HepG2 (cell line): ENCODE data around the gene CAPZA1. TPM values are rescaled to one million over a fixed set of nuclear protein-coding genes. Genes with fewer than 3 reads are reported as not detected.

ENCODE experiments used
- IRF1 ChIP-seq: sonication (generic); formaldehyde crosslinking; IDR thresholded peaks from 2 replicates; pipeline ENCODE4 v1.4.0; 2020; ENCODE audit warnings: low read depth, mild to moderate bottlenecking, missing genetic modification reagents
- MXI1 ChIP-seq: IDR thresholded peaks from 3 replicates; pipeline ENCODE4 v1.6.1; 2012; ENCODE audit warnings: low read depth, low read length, inconsistent platforms, borderline replicate concordance
- NFAT5 ChIP-seq: sonication (generic); formaldehyde crosslinking; IDR thresholded peaks from 2 replicates; pipeline ENCODE4 v1.4.0; 2020; ENCODE audit warnings: missing genetic modification reagents
- RFXANK ChIP-seq: IDR thresholded peaks from 2 replicates; pipeline ENCODE4 v1.6.1; 2016
- SATB2 ChIP-seq: sonication (generic); formaldehyde crosslinking; IDR thresholded peaks from 2 replicates; pipeline ENCODE4 v1.5.0; 2020; ENCODE audit warnings: missing genetic modification reagents
- SP5 ChIP-seq: IDR thresholded peaks from 2 replicates; pipeline ENCODE4 v1.6.1; 2016; ENCODE audit warnings: low read depth, borderline replicate concordance
- TRIM24 ChIP-seq: sonication (generic); formaldehyde crosslinking; IDR thresholded peaks from 2 replicates; pipeline ENCODE4 v1.8.0; 2022; ENCODE audit warnings: mild to moderate bottlenecking, missing genetic modification reagents
- ZFP91 ChIP-seq: sonication (generic); formaldehyde crosslinking; IDR thresholded peaks from 2 replicates; pipeline ENCODE4 v1.9.0; 2022; ENCODE audit warnings: missing genetic modification reagents, mild to moderate bottlenecking, borderline replicate concordance
- ZFX ChIP-seq: sonication (generic); formaldehyde crosslinking; IDR thresholded peaks from 2 replicates; pipeline ENCODE4 v1.4.0; 2020; ENCODE audit warnings: mild to moderate bottlenecking, low read depth, missing genetic modification reagents, moderate library complexity
- ZNF407 ChIP-seq: sonication (generic); formaldehyde crosslinking; IDR thresholded peaks from one replicate; pipeline ENCODE4 v1.5.1; 2020; ENCODE audit warnings: mild to moderate bottlenecking, missing genetic modification reagents; ENCODE audit errors: not compliant biosample characterization
- ZNF569 ChIP-seq: sonication (generic); formaldehyde crosslinking; IDR thresholded peaks from 2 replicates; pipeline ENCODE4 v1.5.0; 2020; ENCODE audit warnings: mild to moderate bottlenecking, missing genetic modification reagents, moderate library complexity, borderline replicate concordance
- ZNF607 ChIP-seq: sonication (generic); formaldehyde crosslinking; IDR thresholded peaks from 2 replicates; pipeline ENCODE4 v1.5.1; 2020; ENCODE audit warnings: missing genetic modification reagents, mild to moderate bottlenecking, borderline replicate concordance
- polyA plus RNA-seq, 8 experiments: library from polyadenylated mRNA; depleted of rRNA in 3 of 8; stranded (reverse) in 7 of 8; unstranded in 1 of 8; fragments of >200 nt; fragmentation: Illumina TruSeq in 4 of 8; extraction: Trizol in 4 of 8; gene quantifications; 2 replicates each; pipeline versions ENCODE4 v1.2.1 to v1.2.3, GENCODE V29; 2011 to 2016; ENCODE audit warnings: low read depth in 4 of 8, missing spikeins in 1 of 8, mixed read lengths in 1 of 8; ENCODE audit not compliant: insufficient read depth in 1 of 8
- total RNA-seq, 5 experiments: library from RNA; depleted of rRNA; stranded (reverse); fragments of >200 nt; fragmentation: Illumina TruSeq; extraction: Trizol; gene quantifications; 2 replicates each; pipeline ENCODE4 v1.2.3, GENCODE V29; 2016; ENCODE audit warnings: low read depth in 1 of 5

The CAPZA1 gene
- total and polyA plus RNA-seq, 2 of the 13 experiments (the other 11 are each of a cell fraction or from before 2014, with no cell fraction given), result 67.0 to 117 TPM

- peak; percentile 51; the same call in 1 of the 2 replicates for TF ChIP-seq ZFP91 (CRISPR knock-in tag)
- no peak for TF ChIP-seq TRIM24 (CRISPR knock-in tag)
- TF ChIP-seq NFAT5 (CRISPR knock-in tag), result 0 out of 2 replicates have a peak, but pooled peaks have one; percentile 66
- TF ChIP-seq MXI1, result 0 out of 3 replicates have a peak, but pooled peaks have one; percentile 47
- no peak for TF ChIP-seq ZNF569
- peak; percentile 79 for TF ChIP-seq IRF1 (CRISPR knock-in tag)
- TF ChIP-seq ZFX (CRISPR knock-in tag), result peak; percentile 82
- TF ChIP-seq ZNF607 (CRISPR knock-in tag), result 0 out of 2 replicates have a peak, but pooled peaks have one; percentile 71
- TF ChIP-seq RFXANK, result 0 out of 2 replicates have a peak, but pooled peaks have one; percentile 21
- no peak for TF ChIP-seq SATB2 (CRISPR knock-in tag)
- TF ChIP-seq SP5 (CRISPR knock-in tag), result no peak
- peak; percentile 36 for TF ChIP-seq ZNF407 (CRISPR knock-in tag)
Measured at GRCh38 chr1:112674440-112674985, 54.9 kb downstream of the CAPZA1 start, which contains the start of gene MOV10 (continued).
